CD1c-positive myeloid dendritic cell (primary cell): ENCODE measurements around the gene SDR39U1.

Experiments used
- DNase-seq: peaks from one replicate; pipeline ENCODE4 v3.0.0-alpha.2; 2016; ENCODE audit errors: extremely low spot score

Gene SDR39U1

GRCh38 chr14:24411443-24412389, 30.9 kb downstream of the SDR39U1 start:
- peak; percentile 53 for DNase-seq

GRCh38 chr14:24409956-24410355, 32.6 kb downstream of the SDR39U1 start:
- DNase-seq: no peak

GRCh38 chr14:24409192-24409591, 33.4 kb downstream of the SDR39U1 start:
- DNase-seq: no peak

GRCh38 chr14:24408764-24409163, 33.8 kb downstream of the SDR39U1 start:
- DNase-seq: no peak

- DNase-seq: no peak
These were observed 34.8 kb downstream of the SDR39U1 start for GRCh38 chr14:24407608-24408325.

- DNase-seq: no peak
These were observed 36.2 kb downstream of the SDR39U1 start for GRCh38 chr14:24406416-24406815.

- no peak for DNase-seq
These were observed 37.8 kb downstream of the SDR39U1 start for GRCh38 chr14:24404814-24405213.

GRCh38 chr14:24403294-24403998, 39.1 kb downstream of the SDR39U1 start:
- DNase-seq: no peak

GRCh38 chr14:24401810-24402702, 40.5 kb downstream of the SDR39U1 start:
- DNase-seq: no peak

- no peak for DNase-seq
These were observed 42.4 kb downstream of the SDR39U1 start for GRCh38 chr14:24399999-24400718.

- no peak for DNase-seq
These were observed 43.1 kb downstream of the SDR39U1 start for GRCh38 chr14:24399447-24399822.

- peak; percentile 26 for DNase-seq
These were observed 43.7 kb downstream of the SDR39U1 start, which contains the start of gene NYNRIN for GRCh38 chr14:24398653-24399446. Gene NYNRIN, plus strand, starts transcription at chr14:24399003. Its CDS starts 244 bp downstream, at chr14:24399247.

- no peak for DNase-seq
These were observed 44.3 kb downstream of the SDR39U1 start for GRCh38 chr14:24398293-24398652.

GRCh38 chr14:24397639-24398292, 44.8 kb downstream of the SDR39U1 start:
- no peak for DNase-seq

GRCh38 chr14:24395609-24396582, 46.7 kb downstream of the SDR39U1 start:
- peak; percentile 9 for DNase-seq

- no peak for DNase-seq
These were observed 48.3 kb downstream of the SDR39U1 start for GRCh38 chr14:24394275-24394674.

GRCh38 chr14:24392325-24393091, 50.1 kb downstream of the SDR39U1 start:
- no peak for DNase-seq
